Left ventricle myocardium inferior (tissue), 1 donor: Measurements from ENCODE around the gene VAV3. TPM values are rescaled to one million over a fixed set of nuclear protein-coding genes. Genes with fewer than 3 reads are reported as not detected.
"Not testable (repeated sequence)": the region's sequence is repeated elsewhere in the genome, so short reads cannot be mapped to it uniquely, and the experiment has no call there.

Source experiments
- DNase-seq: peaks from one replicate; pipeline ENCODE4 v3.0.0-alpha.2; 2020
- H3K27ac ChIP-seq: fragments of 200-600 bp; replicated peaks from 2 replicates; pipeline ENCODE4 v1.8.0; 2021
- H3K27me3 ChIP-seq: fragments of 200-600 bp; 2 replicates; pipeline ENCODE4 v1.8.0; 2021; ENCODE audit warnings: low read depth
- H3K36me3 ChIP-seq: fragments of 200-600 bp; 2 replicates; pipeline ENCODE4 v1.8.0; 2021
- H3K4me1 ChIP-seq: fragments of 200-600 bp; 2 replicates; pipeline ENCODE4 v1.8.0; 2021
- H3K4me3 ChIP-seq: fragments of 200-600 bp; 2 replicates; pipeline ENCODE4 v1.8.0; 2021; ENCODE audit warnings: mild to moderate bottlenecking, moderate library complexity
- H3K9me3 ChIP-seq: fragments of 200-600 bp; replicated peaks from 2 replicates; pipeline ENCODE4 v1.8.0; 2021
- CTCF ChIP-seq: fragments of 200-600 bp; IDR thresholded peaks from 2 replicates; pipeline ENCODE4 v1.8.0; 2021; ENCODE audit warnings: antibody characterized with exemption, mild to moderate bottlenecking, borderline replicate concordance
- intact Hi-C: fragments of 100-400 bp; cut with micrococcal nuclease; formaldehyde crosslinking; loops from one replicate; pipeline ENCODE4 v1.11.0; 2022
- total RNA-seq: library from RNA; stranded (reverse); fragmentation: NEBNext Ultra II Directional; extraction: Animal tissue kit (Norgen Biotek cat#: 25700); gene quantifications from one replicate; pipeline ENCODE4 v1.2.1, GENCODE V29; 2021
- donor health status: DM: no; HTN: yes; CAD: no; lungs with severe emphysema.

VAV3 gene
- total RNA-seq, 1 donor from 2014 or later, result 1.4 TPM

GRCh38 chr1:108009603-108010195, 44.7 kb upstream of the VAV3 start:
- Histone ChIP-seq H3K9me3 (no peaks in the 10 kb centered on the region), H3K4me1 (no peaks in the 10 kb centered on the region), H3K4me3 (no peak overlapping the region), H3K27ac (no peak overlapping the region), H3K27me3 (no peaks in the 10 kb centered on the region), H3K36me3 (no peaks in the 10 kb centered on the region)
- TF ChIP-seq CTCF, result no peak
- no peak for DNase-seq
- intact Hi-C loops, result no loop called here

- no peaks in the 10 kb centered on the region for H3K27me3 ChIP-seq
- no peak for TF ChIP-seq CTCF
- H3K9me3 ChIP-seq, result no peaks in the 10 kb centered on the region
- no peak overlapping the region for H3K4me3 ChIP-seq
- DNase-seq, result no peak
- H3K36me3 ChIP-seq, result no peaks in the 10 kb centered on the region
- no peaks in the 10 kb centered on the region for H3K4me1 ChIP-seq
- no peak overlapping the region for H3K27ac ChIP-seq
- intact Hi-C loops, result no loop called here
Measured at GRCh38 chr1:108007531-108007930, 42.6 kb upstream of the VAV3 start.

- H3K27me3 ChIP-seq, result no peaks in the 10 kb centered on the region
- intact Hi-C loops, result no loop called here
- H3K27ac ChIP-seq, result no peak overlapping the region
- H3K4me3 ChIP-seq, result no peak overlapping the region
- no peak for DNase-seq
- no peaks in the 10 kb centered on the region for H3K4me1 ChIP-seq
- no peaks in the 10 kb centered on the region for H3K9me3 ChIP-seq
- no peak for TF ChIP-seq CTCF
- H3K36me3 ChIP-seq, result no peaks in the 10 kb centered on the region
Measured at GRCh38 chr1:108007070-108007469, 42.1 kb upstream of the VAV3 start.

GRCh38 chr1:108004919-108005318, 39.9 kb upstream of the VAV3 start:
- H3K36me3 ChIP-seq, DNase-seq, H3K27ac ChIP-seq, H3K4me3 ChIP-seq, intact Hi-C loops, H3K9me3 ChIP-seq, H3K4me1 ChIP-seq, H3K27me3 ChIP-seq: not testable (repeated sequence)

- intact Hi-C loops, result no loop called here
- Histone ChIP-seq H3K4me1 (peaks cover 7% of the 10 kb centered on the region), H3K9me3 (no peaks in the 10 kb centered on the region), H3K4me3 (no peak overlapping the region), H3K27ac (no peak overlapping the region), H3K27me3 (no peaks in the 10 kb centered on the region), H3K36me3 (no peaks in the 10 kb centered on the region)
- peak; percentile 55 for DNase-seq
- no peak for TF ChIP-seq CTCF
Measured at GRCh38 chr1:108000620-108001111, 35.7 kb upstream of the VAV3 start.

- Histone ChIP-seq H3K36me3 (no peaks in the 10 kb centered on the region), H3K4me1 (peaks cover 7% of the 10 kb centered on the region), H3K27me3 (no peaks in the 10 kb centered on the region), H3K9me3 (no peaks in the 10 kb centered on the region), H3K4me3 (no peak overlapping the region), H3K27ac (no peak overlapping the region)
- intact Hi-C loops, result no loop called here
- no peak for TF ChIP-seq CTCF
- no peak for DNase-seq
Measured at GRCh38 chr1:108000184-108000583, 35.2 kb upstream of the VAV3 start.
